ENCODE measurements around the gene PRR11. TPM values are rescaled to one million over a fixed set of nuclear protein-coding genes. Genes with fewer than 3 reads are reported as not detected.
A peak's percentile ranks its signal among the peaks of the same experiment; 100 is the strongest.
"Not testable (repeated sequence)": the region's sequence is repeated elsewhere in the genome, so short reads cannot be mapped to it uniquely, and the experiment has no call there.

Gene PRR11
- total RNA-seq, 1 experiment from 2014 or later = 27.6 TPM

- DNase-seq, H3K27me3 ChIP-seq, H3K9me3 ChIP-seq, H3K4me3 ChIP-seq: not testable (repeated sequence)
- peaks cover 19% of the 10 kb centered on the region for H3K36me3 ChIP-seq
These were observed 24.1 kb downstream of the PRR11 start for GRCh38 chr17:59179601-59180000.

GRCh38 chr17:59180626-59181025 lies 25.1 kb downstream of the PRR11 start:
- DNase-seq = no peak
- H3K36me3 ChIP-seq = peaks cover 22% of the 10 kb centered on the region

GRCh38 chr17:59181481-59181880 lies 25.9 kb downstream of the PRR11 start:
- Histone ChIP-seq H3K36me3 (peaks cover 26% of the 10 kb centered on the region), H3K9me3 (no peaks in the 10 kb centered on the region), H3K27me3 (no peaks in the 10 kb centered on the region), H3K4me3 (no peak overlapping the region)
- DNase-seq = no peak

More at GRCh38 chr17:59180626-59181025, 25.1 kb downstream of the PRR11 start:
- Histone ChIP-seq H3K9me3 (no peaks in the 10 kb centered on the region), H3K4me3 (no peak overlapping the region), H3K27me3 (no peaks in the 10 kb centered on the region)

GRCh38 chr17:59185997-59186396 lies 30.5 kb downstream of the PRR11 start:
- Histone ChIP-seq H3K4me3 (no peak overlapping the region), H3K9me3 (no peaks in the 10 kb centered on the region), H3K27me3 (no peaks in the 10 kb centered on the region), H3K36me3 (peaks cover 39% of the 10 kb centered on the region)
- DNase-seq = no peak

GRCh38 chr17:59186850-59187249 lies 31.3 kb downstream of the PRR11 start:
- peaks cover 46% of the 10 kb centered on the region for H3K36me3 ChIP-seq
- DNase-seq = no peak

GRCh38 chr17:59190806-59191205 lies 35.3 kb downstream of the PRR11 start:
- H3K27me3 ChIP-seq = no peaks in the 10 kb centered on the region

More at GRCh38 chr17:59186850-59187249, 31.3 kb downstream of the PRR11 start:
- Histone ChIP-seq H3K9me3 (no peaks in the 10 kb centered on the region), H3K27me3 (no peaks in the 10 kb centered on the region), H3K4me3 (no peak overlapping the region)

GRCh38 chr17:59193336-59193862 lies 37.9 kb downstream of the PRR11 start:
- no peaks in the 10 kb centered on the region for H3K27me3 ChIP-seq
- no peaks in the 10 kb centered on the region for H3K9me3 ChIP-seq
- no peak for DNase-seq
- no peak overlapping the region for H3K4me3 ChIP-seq
- H3K36me3 ChIP-seq = peaks cover 77% of the 10 kb centered on the region

More at GRCh38 chr17:59190806-59191205, 35.3 kb downstream of the PRR11 start:
- Histone ChIP-seq H3K9me3 (no peaks in the 10 kb centered on the region), H3K36me3 (peaks cover 70% of the 10 kb centered on the region), H3K4me3 (no peak overlapping the region)
- DNase-seq = no peak

GRCh38 chr17:59199398-59199797 lies 43.9 kb downstream of the PRR11 start:
- no peaks in the 10 kb centered on the region for H3K27me3 ChIP-seq
- no peak for DNase-seq
- peaks cover 74% of the 10 kb centered on the region for H3K36me3 ChIP-seq
- no peak overlapping the region for H3K4me3 ChIP-seq
- H3K9me3 ChIP-seq = no peaks in the 10 kb centered on the region

- DNase-seq = no peak
These were observed 46.8 kb downstream of the PRR11 start for GRCh38 chr17:59202320-59202719.

GRCh38 chr17:59219370-59219769 lies 63.8 kb downstream of the PRR11 start:
- DNase-seq = no peak
- Histone ChIP-seq H3K36me3 (peaks cover 10% of the 10 kb centered on the region; the same call in 1 of the 2 replicates), H3K4me3 (no peak overlapping the region), H3K27me3 (no peaks in the 10 kb centered on the region; the same call in 1 of the 2 replicates), H3K9me3 (no peaks in the 10 kb centered on the region)

More at GRCh38 chr17:59202320-59202719, 46.8 kb downstream of the PRR11 start:
- Histone ChIP-seq H3K27me3 (no peaks in the 10 kb centered on the region), H3K36me3 (peaks cover 49% of the 10 kb centered on the region), H3K4me3 (no peak overlapping the region), H3K9me3 (no peaks in the 10 kb centered on the region)

GRCh38 chr17:59219992-59220327 lies 64.4 kb downstream of the PRR11 start:
- Histone ChIP-seq H3K27me3 (no peaks in the 10 kb centered on the region; the same call in 1 of the 2 replicates), H3K9me3 (no peaks in the 10 kb centered on the region), H3K36me3 (peaks cover 4% of the 10 kb centered on the region; the same call in 1 of the 2 replicates), H3K4me3 (peak overlapping the region; percentile 61)
- no peak for DNase-seq

GRCh38 chr17:59220328-59221158 lies 65.0 kb downstream of the PRR11 start, which contains the start of gene GDPD1:
Gene GDPD1, plus strand, starts transcription at chr17:59220511. Its CDS starts 99 bp downstream, at chr17:59220610.
- peak; percentile 93 for DNase-seq
- Histone ChIP-seq H3K4me3 (peak within 1 kb of the TSS; percentile 61), H3K36me3 (peaks cover under 1% of the 10 kb centered on the region; the same call in 1 of the 2 replicates), H3K9me3 (no peaks in the 10 kb centered on the region), H3K27me3 (no peaks in the 10 kb centered on the region; the same call in 1 of the 2 replicates)

GRCh38 chr17:59221159-59221847 lies 65.8 kb downstream of the PRR11 start:
- DNase-seq = no peak
- Histone ChIP-seq H3K9me3 (no peaks in the 10 kb centered on the region), H3K36me3 (no peaks in the 10 kb centered on the region), H3K4me3 (peak overlapping the region; percentile 61), H3K27me3 (no peaks in the 10 kb centered on the region; the same call in 1 of the 2 replicates)

GRCh38 chr17:59223813-59224212 lies 68.3 kb downstream of the PRR11 start:
- DNase-seq = no peak
- Histone ChIP-seq H3K36me3 (no peaks in the 10 kb centered on the region), H3K27me3 (no peaks in the 10 kb centered on the region; the same call in 1 of the 2 replicates), H3K9me3 (no peaks in the 10 kb centered on the region), H3K4me3 (no peak overlapping the region)

- not testable (repeated sequence) for H3K27me3 ChIP-seq, H3K9me3 ChIP-seq, H3K4me3 ChIP-seq, DNase-seq, H3K36me3 ChIP-seq
These were observed 73.0 kb downstream of the PRR11 start for GRCh38 chr17:59228588-59228987.

- no peak overlapping the region for H3K4me3 ChIP-seq
These were observed 75.2 kb downstream of the PRR11 start for GRCh38 chr17:59230764-59231163.

GRCh38 chr17:59234631-59235030 lies 79.1 kb downstream of the PRR11 start:
- no peak for DNase-seq
- H3K4me3 ChIP-seq = no peak overlapping the region
- H3K27me3 ChIP-seq = peaks cover 4% of the 10 kb centered on the region; the same call in 1 of the 2 replicates
- H3K9me3 ChIP-seq = no peaks in the 10 kb centered on the region
- H3K36me3 ChIP-seq = no peaks in the 10 kb centered on the region

More at GRCh38 chr17:59230764-59231163, 75.2 kb downstream of the PRR11 start:
- Histone ChIP-seq H3K36me3 (no peaks in the 10 kb centered on the region), H3K9me3 (no peaks in the 10 kb centered on the region), H3K27me3 (peaks cover 4% of the 10 kb centered on the region; the same call in 1 of the 2 replicates)
- DNase-seq = no peak
